Kidney (tissue), 14 donors: ENCODE measurements around the gene KCNMB4. TPM values are rescaled to one million over a fixed set of nuclear protein-coding genes. Genes with fewer than 3 reads are reported as not detected.

Experiments used
- DNase-seq, 5 donors: peaks; one replicate each; pipeline ENCODE4 v3.0.0-alpha.2; 2013 to 2020
- FAIRE-seq: peaks from 2 replicates; lab custom pipeline; 2012; peaks lifted over from hg19 to GRCh38; lab: Jason Lieb, UNC
- H3K27ac ChIP-seq, 2 donors: one replicate each; pipeline ENCODE4 v1.7.0; 2013; ENCODE audit warnings: low read depth in 2 of 2, low read length in 2 of 2, inconsistent platforms in 1 of 2
- H3K27me3 ChIP-seq: one replicate; pipeline ENCODE4 v1.7.1; 2013; ENCODE audit warnings: low read length, inconsistent platforms; ENCODE audit not compliant: control insufficient read depth, insufficient read depth
- H3K36me3 ChIP-seq, 3 donors: one replicate each; pipeline versions ENCODE4 v1.7.0 to v1.7.1; 2013; ENCODE audit warnings: low read length in 3 of 3, control low read depth in 1 of 3, inconsistent platforms in 1 of 3; ENCODE audit not compliant: insufficient read depth in 3 of 3, control insufficient read depth in 2 of 3
- H3K4me1 ChIP-seq, 3 donors: one replicate each; pipeline versions ENCODE4 v1.7.0 to v1.7.1; 2013; ENCODE audit warnings: low read length in 3 of 3, inconsistent platforms in 1 of 3, low read depth in 1 of 3; ENCODE audit not compliant: control insufficient read depth in 2 of 3, insufficient read depth in 2 of 3
- H3K4me3 ChIP-seq, 3 donors: one replicate each; pipeline versions ENCODE4 v1.7.0 to v1.8.1; 2013; ENCODE audit warnings: low read length in 3 of 3, control low read depth in 1 of 3, inconsistent platforms in 1 of 3
- H3K9ac ChIP-seq, 3 donors: one replicate each; pipeline versions ENCODE4 v1.7.0 to v1.7.1; 2013; ENCODE audit warnings: low read length in 3 of 3, control low read depth in 1 of 3, inconsistent platforms in 1 of 3
- H3K9me3 ChIP-seq, 3 donors: one replicate each; pipeline versions ENCODE4 v1.7.0 to v1.7.1; 2013; ENCODE audit warnings: low read length in 3 of 3, control low read depth in 1 of 3, inconsistent platforms in 1 of 3; ENCODE audit not compliant: control insufficient read depth in 2 of 3, insufficient read depth in 1 of 3
- CTCF ChIP-seq: IDR thresholded peaks from 3 replicates; pipeline ENCODE4 v1.5.1; 2012; ENCODE audit warnings: mild to moderate bottlenecking, moderate library complexity, borderline replicate concordance; ENCODE audit not compliant: insufficient read depth; ENCODE audit errors: extremely low read depth
- intact Hi-C: fragments of 100-400 bp; cut with DNase I; formaldehyde crosslinking; loops from one replicate; pipeline ENCODE4 v1.11.1; 2022
- polyA plus RNA-seq: library from polyadenylated mRNA; stranded (reverse); fragments of 350-450 nt; fragmentation: Illumina TruSeq; extraction: RNeasy Lipid Tissue Mini Kit (QIAGEN cat#74804); gene quantifications from one replicate; pipeline ENCODE4 v1.2.3, GENCODE V29; 2014; ENCODE audit warnings: low read depth, low replicate concordance; ENCODE audit not compliant: insufficient read depth
- total RNA-seq: library from RNA; stranded (reverse); fragmentation: NEBNext Ultra II Directional; extraction: Animal tissue kit (Norgen Biotek cat#: 25700); gene quantifications from one replicate; pipeline ENCODE4 v1.2.1, GENCODE V29; 2021
- donor health status: control.
- donor health status: control.
- donor health status: control.
- donor health status: control.
- donor health status: control.
- donor health status: DM: yes; HTN: yes; CAD: no.
- donor health status: Normal renal cell carcinoma (clear cell type).

The KCNMB4 gene
- total and polyA plus RNA-seq, 2 donors from 2014 or later, result 3.9 to 5.6 TPM

GRCh38 chr12:70467476-70467875 lies 101.4 kb downstream of the KCNMB4 start:
- H3K27ac ChIP-seq, result no peak overlapping the region
- FAIRE-seq (no peak), DNase-seq (no peak)
- H3K27me3 ChIP-seq, result no peaks in the 10 kb centered on the region
- H3K9me3 ChIP-seq, result peaks cover 0 to 12% (median 0%) of the 10 kb centered on the region in 3 donors
- intact Hi-C loops, result no loop called here
- H3K4me3 ChIP-seq, result no peak overlapping the region
- H3K4me1 ChIP-seq, result no peaks in the 10 kb centered on the region
- no peak for TF ChIP-seq CTCF
- H3K36me3 ChIP-seq, result no peaks in the 10 kb centered on the region
- no peak overlapping the region for H3K9ac ChIP-seq

- intact Hi-C loops, result no loop called here
- FAIRE-seq, result no peak
- Histone ChIP-seq H3K9ac (no peak overlapping the region), H3K9me3 (peaks cover 0 to 12% (median 0%) of the 10 kb centered on the region in 3 donors), H3K27me3 (no peaks in the 10 kb centered on the region), H3K4me3 (no peak overlapping the region), H3K27ac (no peak overlapping the region), H3K4me1 (no peaks in the 10 kb centered on the region), H3K36me3 (no peaks in the 10 kb centered on the region)
- no peak for TF ChIP-seq CTCF
- DNase-seq, result no peak
Measured at GRCh38 chr12:70467918-70468733, 102.0 kb downstream of the KCNMB4 start.

- Histone ChIP-seq H3K9me3 (peaks cover 0 to 8% (median 0%) of the 10 kb centered on the region in 3 donors), H3K9ac (no peak overlapping the region), H3K27me3 (no peaks in the 10 kb centered on the region), H3K27ac (no peak overlapping the region), H3K4me1 (no peaks in the 10 kb centered on the region), H3K4me3 (no peak overlapping the region), H3K36me3 (no peaks in the 10 kb centered on the region)
- no peak for TF ChIP-seq CTCF
- intact Hi-C loops, result no loop called here
- DNase-seq, result no peak
- FAIRE-seq, result no peak
Measured at GRCh38 chr12:70468741-70469140, 102.7 kb downstream of the KCNMB4 start.
